Lower leg skin (tissue), 3 donors: ENCODE measurements around the gene PEX5L.

Source experiments
- POLR2A ChIP-seq, 2 donors: fragments of 450-650 bp; IDR thresholded peaks; one replicate each; pipeline ENCODE4 v1.6.1; 2016 to 2017; ENCODE audit warnings: antibody characterized with exemption in 2 of 2, mild to moderate bottlenecking in 1 of 2, moderate library complexity in 1 of 2
- TF ChIP-seq, protein P1 (sequence below), 3 donors: fragments of 450-650 bp; IDR thresholded peaks; one replicate each; pipeline ENCODE4 v1.5.1; 2016; ENCODE audit warnings: antibody characterized with exemption in 3 of 3, mild to moderate bottlenecking in 3 of 3, moderate library complexity in 2 of 3

DNA sequence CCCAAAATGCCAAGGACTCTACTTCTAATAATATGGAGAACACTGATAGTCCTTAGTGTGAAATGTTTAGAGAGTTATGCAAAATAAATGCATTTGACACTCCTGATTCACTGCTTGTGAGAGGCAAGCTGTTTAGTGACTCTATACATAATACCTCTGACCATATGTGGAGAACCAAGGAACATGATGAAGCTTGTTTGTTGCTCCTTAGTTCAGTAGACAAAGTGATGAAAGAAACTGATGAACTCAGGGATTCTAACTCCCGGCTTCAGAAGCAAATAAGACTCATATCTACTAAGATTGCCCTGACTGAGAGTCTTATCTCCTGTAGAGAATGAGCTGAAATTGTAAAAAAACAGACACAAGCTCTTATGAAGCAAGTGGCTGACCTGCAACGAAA, 41.3 kb downstream of the PEX5L start:
- TF ChIP-seq, protein P1, sequence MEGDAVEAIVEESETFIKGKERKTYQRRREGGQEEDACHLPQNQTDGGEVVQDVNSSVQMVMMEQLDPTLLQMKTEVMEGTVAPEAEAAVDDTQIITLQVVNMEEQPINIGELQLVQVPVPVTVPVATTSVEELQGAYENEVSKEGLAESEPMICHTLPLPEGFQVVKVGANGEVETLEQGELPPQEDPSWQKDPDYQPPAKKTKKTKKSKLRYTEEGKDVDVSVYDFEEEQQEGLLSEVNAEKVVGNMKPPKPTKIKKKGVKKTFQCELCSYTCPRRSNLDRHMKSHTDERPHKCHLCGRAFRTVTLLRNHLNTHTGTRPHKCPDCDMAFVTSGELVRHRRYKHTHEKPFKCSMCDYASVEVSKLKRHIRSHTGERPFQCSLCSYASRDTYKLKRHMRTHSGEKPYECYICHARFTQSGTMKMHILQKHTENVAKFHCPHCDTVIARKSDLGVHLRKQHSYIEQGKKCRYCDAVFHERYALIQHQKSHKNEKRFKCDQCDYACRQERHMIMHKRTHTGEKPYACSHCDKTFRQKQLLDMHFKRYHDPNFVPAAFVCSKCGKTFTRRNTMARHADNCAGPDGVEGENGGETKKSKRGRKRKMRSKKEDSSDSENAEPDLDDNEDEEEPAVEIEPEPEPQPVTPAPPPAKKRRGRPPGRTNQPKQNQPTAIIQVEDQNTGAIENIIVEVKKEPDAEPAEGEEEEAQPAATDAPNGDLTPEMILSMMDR (IDR thresholded peaks at IDR 0.05): no peak
- TF ChIP-seq POLR2A (IDR thresholded peaks at IDR 0.05): no peak
